Heart left ventricle (tissue), 13 donors: Measurements from ENCODE around the gene ABTB2.

ENCODE experiments used
- POLR2A ChIP-seq, 2 donors: fragments of 450-650 bp; IDR thresholded peaks; one replicate each; pipeline ENCODE4 v1.6.1; 2017; ENCODE audit warnings: antibody characterized with exemption in 2 of 2, mild to moderate bottlenecking in 2 of 2, moderate library complexity in 2 of 2
- TF ChIP-seq, protein P1 (sequence below), 12 donors: fragments of 200-600 bp; sonication (generic) in 4 of 12; IDR thresholded peaks; one replicate each; pipeline versions ENCODE4 v1.5.0 to v1.8.0; 2018 to 2022; ENCODE audit warnings: antibody characterized with exemption in 12 of 12, mild to moderate bottlenecking in 5 of 12
- donor health status: ischemic (EF 13 %, LVEDD 7.1; RV severe dilation, severe dysfunction).
- donor health status: DM: no; HTN: yes; CAD: no.
- donor health status: DM: no; HTN: no; CAD: no.
- donor health status: ischemic (EF 25% LVEDD 6.9; RV normal size, moderate dysfunction).
- donor health status: ischemic (EF 25% LVEDD 5.7; RV mildly dilated, moderate dysfunction).
- donor health status: ischemic (EF 35%, LVEDD 5.7; RV mildly dilated, moderate dysfunction).
- donor health status: nonischemic (EF 11% LVEDD 7.7; RV severe dilation, severe dysfunction).
- donor health status: DM: yes; HTN: yes; CAD: no.
- donor health status: PGD.
- donor health status: ischemic (EF 29% LVEDD 5.4; RV normal size, mild dysfunction).
- donor health status: nonischemic (EF 23%, LVEDD 6.1; RV moderate dilation, normal function).

DNA sequence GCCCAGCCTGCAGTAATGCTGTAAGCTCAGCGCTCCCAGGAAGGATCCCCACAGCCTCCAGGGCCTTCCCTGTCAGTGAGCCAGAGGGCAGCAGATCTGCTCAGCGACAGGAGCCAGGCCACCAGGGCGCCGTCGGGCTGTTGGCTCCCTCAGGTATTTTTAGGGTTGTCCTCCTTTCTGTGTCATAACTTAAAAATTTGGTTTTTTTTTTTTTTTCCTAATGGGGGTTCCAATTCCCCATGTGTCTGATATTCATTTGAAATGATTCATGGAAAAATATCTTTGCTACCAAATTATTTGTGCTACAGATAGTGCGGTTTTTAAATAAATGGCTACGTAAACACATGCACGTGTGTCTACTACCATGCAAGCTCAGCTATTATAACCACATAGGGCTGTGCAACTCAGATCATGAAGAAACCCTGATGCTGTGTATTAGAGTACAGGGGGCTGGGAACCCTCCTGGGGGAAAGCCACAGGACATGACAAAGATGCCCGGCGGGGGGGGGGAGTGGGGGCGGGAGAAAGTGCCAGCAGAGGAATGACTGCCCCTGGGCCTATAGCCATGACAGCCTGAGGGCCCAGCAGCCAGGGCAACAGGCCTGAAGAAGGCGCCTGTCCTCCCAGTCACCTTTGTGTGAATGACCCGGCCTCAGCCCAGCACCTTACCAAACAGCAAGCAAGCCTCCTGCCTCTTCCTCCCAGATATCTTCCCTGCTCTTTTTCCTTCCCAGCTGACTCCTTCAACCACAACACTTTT, 163.1 kb downstream of the ABTB2 start:
- TF ChIP-seq, protein P1, sequence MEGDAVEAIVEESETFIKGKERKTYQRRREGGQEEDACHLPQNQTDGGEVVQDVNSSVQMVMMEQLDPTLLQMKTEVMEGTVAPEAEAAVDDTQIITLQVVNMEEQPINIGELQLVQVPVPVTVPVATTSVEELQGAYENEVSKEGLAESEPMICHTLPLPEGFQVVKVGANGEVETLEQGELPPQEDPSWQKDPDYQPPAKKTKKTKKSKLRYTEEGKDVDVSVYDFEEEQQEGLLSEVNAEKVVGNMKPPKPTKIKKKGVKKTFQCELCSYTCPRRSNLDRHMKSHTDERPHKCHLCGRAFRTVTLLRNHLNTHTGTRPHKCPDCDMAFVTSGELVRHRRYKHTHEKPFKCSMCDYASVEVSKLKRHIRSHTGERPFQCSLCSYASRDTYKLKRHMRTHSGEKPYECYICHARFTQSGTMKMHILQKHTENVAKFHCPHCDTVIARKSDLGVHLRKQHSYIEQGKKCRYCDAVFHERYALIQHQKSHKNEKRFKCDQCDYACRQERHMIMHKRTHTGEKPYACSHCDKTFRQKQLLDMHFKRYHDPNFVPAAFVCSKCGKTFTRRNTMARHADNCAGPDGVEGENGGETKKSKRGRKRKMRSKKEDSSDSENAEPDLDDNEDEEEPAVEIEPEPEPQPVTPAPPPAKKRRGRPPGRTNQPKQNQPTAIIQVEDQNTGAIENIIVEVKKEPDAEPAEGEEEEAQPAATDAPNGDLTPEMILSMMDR (IDR thresholded peaks at IDR 0.05), result peak in 4 of 12 donors; percentile 11 to 33 (median 14)
- TF ChIP-seq POLR2A (IDR thresholded peaks at IDR 0.05), result no peak
